Thyroid gland (tissue), 4 donors: ENCODE data around the gene PTPRE. TPM values are rescaled to one million over a fixed set of nuclear protein-coding genes. Genes with fewer than 3 reads are reported as not detected.
"Not testable (repeated sequence)": the region's sequence is repeated elsewhere in the genome, so short reads cannot be mapped to it uniquely, and the experiment has no call there.

ENCODE experiments used
- DNase-seq, 2 donors: peaks; one replicate each; pipeline ENCODE4 v3.0.0-alpha.2; 2019
- H3K27ac ChIP-seq, 3 donors: fragments of 200-600 bp; sonication (generic); 1 replicate in 2 of 3; 2 replicates in 1 of 3; pipeline ENCODE4 v1.5.1; 2016 to 2019; ENCODE audit warnings: mild to moderate bottlenecking in 1 of 3, moderate library complexity in 1 of 3
- H3K27me3 ChIP-seq: fragments of 200-600 bp; sonication (generic); one replicate; pipeline ENCODE4 v1.5.1; 2019
- H3K36me3 ChIP-seq, 2 donors: fragments of 200-600 bp; sonication (generic); one replicate each; pipeline ENCODE4 v1.5.1; 2016 to 2019
- H3K4me1 ChIP-seq, 2 donors: fragments of 200-600 bp; sonication (generic); one replicate each; pipeline ENCODE4 v1.5.1; 2017 to 2019
- H3K4me3 ChIP-seq, 3 donors: fragments of 200-600 bp; sonication (generic); replicated peaks in 1 of 3; 1 replicate in 2 of 3; 2 replicates in 1 of 3; pipeline ENCODE4 v1.5.1; 2016; ENCODE audit warnings: mild to moderate bottlenecking in 1 of 3
- H3K9me3 ChIP-seq: fragments of 200-600 bp; sonication (generic); one replicate; pipeline ENCODE4 v1.5.1; 2017
- CTCF ChIP-seq, 6 experiments: fragments of 200-600 bp in 3 of 6; fragments of 450-650 bp in 3 of 6; sonication (generic) in 3 of 6; IDR thresholded peaks; one replicate each; pipeline ENCODE4 v1.5.1; 2016 to 2019; ENCODE audit warnings: antibody characterized with exemption in 6 of 6, mild to moderate bottlenecking in 2 of 6, inconsistent platforms in 1 of 6, moderate library complexity in 1 of 6
- POLR2A ChIP-seq, 2 donors: fragments of 450-650 bp; IDR thresholded peaks; one replicate each; pipeline ENCODE4 v1.6.1; 2017; ENCODE audit warnings: antibody characterized with exemption in 2 of 2, mild to moderate bottlenecking in 2 of 2, moderate library complexity in 1 of 2
- WGBS, 2 donors: methylation state at CpG; one replicate each; pipeline ENCODE4 v1.1.5; 2017; 5-methylcytosine and 5-hydroxymethylcytosine counted together
- intact Hi-C: fragments of 100-400 bp; cut with DNase I; formaldehyde crosslinking; loops from one replicate; pipeline ENCODE4 v1.15.1; 2023
- total RNA-seq, 4 donors: library from RNA; depleted of rRNA; stranded (reverse); fragments of >200 nt; gene quantifications; one replicate each; pipeline ENCODE4 v1.2.3, GENCODE V29; 2016

The PTPRE gene
- total RNA-seq, 4 donors from 2014 or later, result 16.8 to 25.0 (median 19.4) TPM

- no peak for DNase-seq
- 63 to 66% methylated on average over 12 of the region's 12 CpGs for whole genome bisulfite sequencing, 2 donors
- intact Hi-C loops, result no loop called here
- H3K27ac ChIP-seq, result no peak overlapping the region
- no peak overlapping the region for H3K4me3 ChIP-seq
- no peaks in the 10 kb centered on the region for H3K4me1 ChIP-seq
- no peaks in the 10 kb centered on the region for H3K36me3 ChIP-seq
- no peak for TF ChIP-seq CTCF (IDR thresholded peaks at IDR 0.05)
- no peak for TF ChIP-seq POLR2A (IDR thresholded peaks at IDR 0.05)
- H3K27me3 ChIP-seq, result no peaks in the 10 kb centered on the region
- no peaks in the 10 kb centered on the region for H3K9me3 ChIP-seq
These were observed 181.2 kb downstream of the PTPRE start for GRCh38 chr10:128087884-128088709.

GRCh38 chr10:128091636-128092210, 184.8 kb downstream of the PTPRE start:
- no peak for DNase-seq
- no peak overlapping the region for H3K4me3 ChIP-seq
- WGBS, 2 donors, result 65 to 73% methylated on average over 13 to 17 of the region's 17 CpGs

GRCh38 chr10:128092454-128092853, 185.6 kb downstream of the PTPRE start:
- Histone ChIP-seq H3K4me3 (no peak overlapping the region), H3K27me3 (no peaks in the 10 kb centered on the region), H3K4me1 (no peaks in the 10 kb centered on the region), H3K27ac (no peak overlapping the region), H3K36me3 (no peaks in the 10 kb centered on the region), H3K9me3 (no peaks in the 10 kb centered on the region)
- intact Hi-C loops, result no loop called here
- WGBS, 2 donors, result 76 to 90% methylated on average over 3 of the region's 3 CpGs
- no peak for DNase-seq
- no peak for TF ChIP-seq POLR2A (IDR thresholded peaks at IDR 0.05)
- no peak for TF ChIP-seq CTCF (IDR thresholded peaks at IDR 0.05)

More at GRCh38 chr10:128091636-128092210, 184.8 kb downstream of the PTPRE start:
- no peaks in the 10 kb centered on the region for H3K4me1 ChIP-seq
- TF ChIP-seq POLR2A (IDR thresholded peaks at IDR 0.05) (no peak), CTCF (IDR thresholded peaks at IDR 0.05) (no peak)
- no peaks in the 10 kb centered on the region for H3K36me3 ChIP-seq
- no peaks in the 10 kb centered on the region for H3K9me3 ChIP-seq
- H3K27ac ChIP-seq, result no peak overlapping the region
- intact Hi-C loops, result no loop called here
- no peaks in the 10 kb centered on the region for H3K27me3 ChIP-seq

- DNase-seq, H3K27ac ChIP-seq, H3K27me3 ChIP-seq, intact Hi-C loops, H3K4me3 ChIP-seq, H3K36me3 ChIP-seq, H3K9me3 ChIP-seq, H3K4me1 ChIP-seq: not testable (repeated sequence)
- WGBS, 2 donors, result 96 to 98% methylated on average over 4 of the region's 4 CpGs
These were observed 187.7 kb downstream of the PTPRE start for GRCh38 chr10:128094596-128094995.

GRCh38 chr10:128095027-128095752, 188.3 kb downstream of the PTPRE start:
- H3K9me3 ChIP-seq, result no peaks in the 10 kb centered on the region
- WGBS, 2 donors, result 85% methylated on average over 10 of the region's 11 CpGs
- no peak overlapping the region for H3K27ac ChIP-seq
- H3K27me3 ChIP-seq, result no peaks in the 10 kb centered on the region
- DNase-seq, result no peak
- H3K4me3 ChIP-seq, result no peak overlapping the region
- no peaks in the 10 kb centered on the region for H3K36me3 ChIP-seq
- intact Hi-C loops, result no loop called here
- no peaks in the 10 kb centered on the region for H3K4me1 ChIP-seq
- TF ChIP-seq POLR2A (IDR thresholded peaks at IDR 0.05) (no peak), CTCF (IDR thresholded peaks at IDR 0.05) (no peak)
